ENCODE data around the gene SCAMP2. TPM values are rescaled to one million over a fixed set of nuclear protein-coding genes. Genes with fewer than 3 reads are reported as not detected.
"Not testable (repeated sequence)": the region's sequence is repeated elsewhere in the genome, so short reads cannot be mapped to it uniquely, and the experiment has no call there.

Gene SCAMP2
- total RNA-seq, 1 experiment from 2014 or later, result 97.4 TPM

GRCh38 chr15:74895830-74896229 lies 22.7 kb upstream of the SCAMP2 start:
- TF ChIP-seq CTCF (IDR thresholded peaks at IDR 0.05; ENCODE audit: insufficient read depth in 1 of 2, low read depth in 1 of 2, low read length in 1 of 2, severe bottlenecking in 1 of 2, unreplicated experiment in 1 of 2), result no peak
- Mint-ChIP-seq H3K4me1 (ENCODE audit: low read depth, unreplicated experiment) (no peaks in the 10 kb centered on the region), H3K36me3 (ENCODE audit: insufficient read depth, unreplicated experiment) (peaks cover 51% of the 10 kb centered on the region)

GRCh38 chr15:74894383-74894782 lies 21.2 kb upstream of the SCAMP2 start:
- intact Hi-C loops (cut with micrococcal nuclease; ENCODE audit: unreplicated experiment); H3K4me1 ChIP-seq; H3K9me3 Mint-ChIP-seq (ENCODE audit: unreplicated experiment); BruUV-seq (replicated peaks); H3K27me3 Mint-ChIP-seq (ENCODE audit: insufficient read depth, unreplicated experiment); H3K4me1 Mint-ChIP-seq (ENCODE audit: low read depth, unreplicated experiment); CTCF ChIA-PET; H3K27ac Mint-ChIP-seq (ENCODE audit: unreplicated experiment); H3K4me3 Mint-ChIP-seq (ENCODE audit: unreplicated experiment); DNase-seq; H3K4me3 ChIP-seq (ENCODE audit: low read depth, low read length); H3K9me3 ChIP-seq; H3K36me3 ChIP-seq (ENCODE audit: control insufficient read depth, insufficient read depth, low read length); H3K27me3 ChIP-seq (replicated peaks; ENCODE audit: control insufficient read depth, insufficient read depth, low read length): not testable (repeated sequence)
- POLR2A ChIA-PET, result interaction anchor here (0.6 to 0.7 kb wide), 2 partner anchors 21 to 43 kb away, joined by 3 to 4 read pairs; partner anchors contain the start of gene SCAMP2
- peaks cover 47% of the 10 kb centered on the region for H3K36me3 Mint-ChIP-seq (ENCODE audit: insufficient read depth, unreplicated experiment)

More at GRCh38 chr15:74895830-74896229, 22.7 kb upstream of the SCAMP2 start:
- Histone ChIP-seq H3K36me3 (ENCODE audit: control insufficient read depth, insufficient read depth, low read length) (no peaks in the 10 kb centered on the region), H3K9me3 (no peaks in the 10 kb centered on the region), H3K27me3 (replicated peaks; ENCODE audit: control insufficient read depth, insufficient read depth, low read length) (no peaks in the 10 kb centered on the region), H3K4me3 (ENCODE audit: low read depth, low read length) (no peak overlapping the region), H3K4me1 (0 out of 2 replicates have a peak, but pooled peaks cover 4% of the 10 kb centered on the region)
- ChIA-PET POLR2A (interaction anchor here (0.6 kb wide), 1 partner anchor 58 kb away, joined by 3 read pairs; no protein-coding TSS in a partner anchor), CTCF (no interaction called here)
- Mint-ChIP-seq H3K27me3 (ENCODE audit: insufficient read depth, unreplicated experiment) (no peaks in the 10 kb centered on the region), H3K27ac (ENCODE audit: unreplicated experiment) (no peak overlapping the region), H3K4me3 (ENCODE audit: unreplicated experiment) (no peak overlapping the region), H3K9me3 (ENCODE audit: unreplicated experiment) (no peaks in the 10 kb centered on the region)
- no TSS peak for BruUV-seq (replicated peaks)
- intact Hi-C loops (cut with micrococcal nuclease; ENCODE audit: unreplicated experiment), result loop anchor here (5.0 kb wide), 1 partner anchor 209 kb away; no protein-coding TSS in a partner anchor
- no peak for DNase-seq

GRCh38 chr15:74893627-74894026 lies 20.5 kb upstream of the SCAMP2 start:
- H3K4me1 Mint-ChIP-seq (ENCODE audit: low read depth, unreplicated experiment), result peaks cover 11% of the 10 kb centered on the region
- no TSS peak for BruUV-seq (replicated peaks)
- no peak overlapping the region for H3K4me3 Mint-ChIP-seq (ENCODE audit: unreplicated experiment)
- Histone ChIP-seq H3K4me1 (0 out of 2 replicates have a peak, but pooled peaks cover 6% of the 10 kb centered on the region), H3K36me3 (ENCODE audit: control insufficient read depth, insufficient read depth, low read length) (no peaks in the 10 kb centered on the region), H3K9me3 (no peaks in the 10 kb centered on the region), H3K4me3 (ENCODE audit: low read depth, low read length) (no peak overlapping the region), H3K27me3 (replicated peaks; ENCODE audit: control insufficient read depth, insufficient read depth, low read length) (no peaks in the 10 kb centered on the region)
- ChIA-PET POLR2A (no interaction called here), CTCF (no interaction called here)
- TF ChIP-seq CTCF (IDR thresholded peaks at IDR 0.05; ENCODE audit: insufficient read depth in 1 of 2, low read depth in 1 of 2, low read length in 1 of 2, severe bottlenecking in 1 of 2, unreplicated experiment in 1 of 2), result no peak
- no peaks in the 10 kb centered on the region for H3K27me3 Mint-ChIP-seq (ENCODE audit: insufficient read depth, unreplicated experiment)
- no peaks in the 10 kb centered on the region for H3K9me3 Mint-ChIP-seq (ENCODE audit: unreplicated experiment)
- peaks cover 44% of the 10 kb centered on the region for H3K36me3 Mint-ChIP-seq (ENCODE audit: insufficient read depth, unreplicated experiment)
- intact Hi-C loops (cut with micrococcal nuclease; ENCODE audit: unreplicated experiment), result no loop called here
- no peak for DNase-seq
- no peak overlapping the region for H3K27ac Mint-ChIP-seq (ENCODE audit: unreplicated experiment)

- ChIA-PET CTCF (no interaction called here), POLR2A (no interaction called here)
Measured at GRCh38 chr15:74892931-74893330, 19.8 kb upstream of the SCAMP2 start.

More at GRCh38 chr15:74892931-74893330, 19.8 kb upstream of the SCAMP2 start:
- H3K4me3 Mint-ChIP-seq (ENCODE audit: unreplicated experiment), result no peak overlapping the region
- H3K27me3 Mint-ChIP-seq (ENCODE audit: insufficient read depth, unreplicated experiment), result no peaks in the 10 kb centered on the region
- Histone ChIP-seq H3K36me3 (ENCODE audit: control insufficient read depth, insufficient read depth, low read length) (no peaks in the 10 kb centered on the region), H3K9me3 (no peaks in the 10 kb centered on the region), H3K27me3 (replicated peaks; ENCODE audit: control insufficient read depth, insufficient read depth, low read length) (no peaks in the 10 kb centered on the region), H3K4me3 (ENCODE audit: low read depth, low read length) (no peak overlapping the region), H3K4me1 (0 out of 2 replicates have a peak, but pooled peaks cover 6% of the 10 kb centered on the region)
- intact Hi-C loops (cut with micrococcal nuclease; ENCODE audit: unreplicated experiment), result no loop called here
- no peak overlapping the region for H3K27ac Mint-ChIP-seq (ENCODE audit: unreplicated experiment)
- H3K4me1 Mint-ChIP-seq (ENCODE audit: low read depth, unreplicated experiment), result peaks cover 11% of the 10 kb centered on the region
- peaks cover 37% of the 10 kb centered on the region for H3K36me3 Mint-ChIP-seq (ENCODE audit: insufficient read depth, unreplicated experiment)
- TF ChIP-seq CTCF (IDR thresholded peaks at IDR 0.05; ENCODE audit: insufficient read depth in 1 of 2, low read depth in 1 of 2, low read length in 1 of 2, severe bottlenecking in 1 of 2, unreplicated experiment in 1 of 2), result no peak
- no peaks in the 10 kb centered on the region for H3K9me3 Mint-ChIP-seq (ENCODE audit: unreplicated experiment)
- BruUV-seq (replicated peaks), result no TSS peak
- DNase-seq, result no peak
